Heart right ventricle (tissue), 16 donors: Measurements from ENCODE around the gene NOLC1. TPM values are rescaled to one million over a fixed set of nuclear protein-coding genes. Genes with fewer than 3 reads are reported as not detected.

Source experiments
- ATAC-seq, 8 donors: fragments of 200-7000 bp; cut with Tn5 transposase; one replicate each; pipeline ENCODE4 v1.9.1; 2020; ENCODE audit warnings: mild to moderate bottlenecking in 8 of 8, moderate library complexity in 8 of 8, moderate number of reproducible peaks in 1 of 8
- DNase-seq, 2 donors: peaks; one replicate each; pipeline ENCODE4 v3.0.0-alpha.2; 2020
- H3K27ac ChIP-seq, 10 donors: fragments of 200-600 bp; sonication (generic) in 2 of 10; one replicate each; pipeline versions ENCODE4 v1.5.0 to v1.8.0; 2020 to 2022; ENCODE audit warnings: mild to moderate bottlenecking in 3 of 10
- H3K27me3 ChIP-seq, 7 donors: fragments of 200-600 bp; one replicate each; pipeline ENCODE4 v1.8.0; 2021 to 2022; ENCODE audit warnings: mild to moderate bottlenecking in 2 of 7
- H3K36me3 ChIP-seq, 9 donors: fragments of 200-600 bp; sonication (generic) in 1 of 9; one replicate each; pipeline versions ENCODE4 v1.5.0 to v1.8.0; 2020 to 2022; ENCODE audit warnings: mild to moderate bottlenecking in 2 of 9
- H3K4me1 ChIP-seq, 9 donors: fragments of 200-600 bp; sonication (generic) in 1 of 9; one replicate each; pipeline versions ENCODE4 v1.5.0 to v1.8.0; 2020 to 2022; ENCODE audit warnings: mild to moderate bottlenecking in 4 of 9
- H3K4me3 ChIP-seq, 10 donors: fragments of 200-600 bp; sonication (generic) in 2 of 10; one replicate each; pipeline versions ENCODE4 v1.5.0 to v1.8.0; 2020 to 2022; ENCODE audit warnings: mild to moderate bottlenecking in 7 of 10, moderate library complexity in 2 of 10
- H3K9me3 ChIP-seq, 11 donors: fragments of 200-600 bp in 10 of 11; sonication (generic) in 2 of 11; one replicate each; pipeline versions ENCODE4 v1.5.0 to v1.8.0; 2013 to 2022; ENCODE audit warnings: mild to moderate bottlenecking in 2 of 11, control low read depth in 1 of 11, moderate library complexity in 1 of 11
- WGBS, 2 donors: extraction: QIAGEN DNeasy Blood & Tissue Kit; methylation state at CpG; one replicate each; pipeline ENCODE4 v1.1.7; 2013; ENCODE audit warnings: inconsistent platforms in 1 of 2; 5-methylcytosine and 5-hydroxymethylcytosine counted together
- intact Hi-C, 10 donors: fragments of 100-400 bp; cut with DNase I; formaldehyde crosslinking; loops; one replicate each; pipeline versions ENCODE4 v1.11.1 to v1.14.2; 2022
- long read RNA-seq, 3 donors: library from polyadenylated mRNA; unstranded; transcript quantifications; one replicate each; pipeline ENCODE4 v2.0.0, GENCODE V29; 2020 to 2021
- polyA plus RNA-seq, 2 donors: library from polyadenylated mRNA; stranded (reverse); fragments of 200-250 nt; gene quantifications; one replicate each; pipeline ENCODE4 v1.2.3, GENCODE V29; 2013
- total RNA-seq, 10 donors: library from RNA; stranded (reverse); fragmentation: NEBNext Ultra II Directional in 3 of 10; extraction: Animal tissue kit (Norgen Biotek cat#: 25700) in 3 of 10; gene quantifications; one replicate each; pipeline versions ENCODE4 v1.2.1 to v1.2.4, GENCODE V29; 2021 to 2023
- TF ChIP-seq, protein P1 (sequence below), 9 donors: fragments of 200-600 bp; sonication (generic) in 2 of 9; IDR thresholded peaks; one replicate each; pipeline versions ENCODE4 v1.5.0 to v1.8.0; 2021 to 2022; ENCODE audit warnings: antibody characterized with exemption in 9 of 9, mild to moderate bottlenecking in 5 of 9, moderate library complexity in 1 of 9
- donor health status: Arrhythmogenic right ventricular cardiomyopathy.
- donor health status: ischemic (EF 13 %, LVEDD 7.1; RV severe dilation, severe dysfunction).
- donor health status: healthy with polysubstance abuse.
- donor health status: DM: no; HTN: yes; CAD: no.
- donor health status: DM: no; HTN: no; CAD: no.
- donor health status: ischemic (EF 25% LVEDD 6.9; RV normal size, moderate dysfunction).
- donor health status: ischemic (EF 25% LVEDD 5.7; RV mildly dilated, moderate dysfunction).
- donor health status: healthy.
- donor health status: DM: yes; HTN: yes; CAD: no.
- donor health status: Ischemic cardiomyopathy.
- donor health status: ischemic (EF 35%, LVEDD 5.7; RV mildly dilated, moderate dysfunction).
- donor health status: nonischemic (EF 11% LVEDD 7.7; RV severe dilation, severe dysfunction).
- donor health status: DM: yes; HTN: yes; CAD: no.
- donor health status: PGD.
- donor health status: ischemic (EF 29% LVEDD 5.4; RV normal size, mild dysfunction).
- donor health status: nonischemic (EF 23%, LVEDD 6.1; RV moderate dilation, normal function).

NOLC1 gene
- 10 to 100 TPM; 22.3 to 45.5 (median 29.0) TPM for total RNA-seq
- 10 to 100 TPM in 1 of 2 donors, 1 to 10 TPM in 1; 8.6 to 24.0 TPM for polyA plus RNA-seq
- long read RNA-seq, donor 1, transcript NOLC1-207 (13 exons, 2,441 nt) = major isoform, 12 of 38 reads
- long read RNA-seq, donor 1, transcript NOLC1-209 (13 exons, 3,932 nt) = minor isoform, 9 of 38 reads
- long read RNA-seq, donor 1, partial matches to known transcripts = 9 of 38 reads
- long read RNA-seq, donor 1, other reads (novel, unspliced or antisense) = 5 of 38 reads
- long read RNA-seq, donor 2, transcript NOLC1-207 (13 exons, 2,441 nt) = major isoform, 6 of 34 reads
- long read RNA-seq, donor 2, transcript NOLC1-209 (13 exons, 3,932 nt) = major isoform, 6 of 34 reads
- long read RNA-seq, donor 2, partial matches to known transcripts = 15 of 34 reads
- long read RNA-seq, donor 2, other reads (novel, unspliced or antisense) = 3 of 34 reads
- long read RNA-seq, donor 3, transcript NOLC1-209 (13 exons, 3,932 nt) = minor isoform, 12 of 59 reads
- long read RNA-seq, donor 3, transcript NOLC1-207 (13 exons, 2,441 nt) = major isoform, 14 of 59 reads
- long read RNA-seq, donor 3, partial matches to known transcripts = 24 of 59 reads
- long read RNA-seq, donor 3, other reads (novel, unspliced or antisense) = 8 of 59 reads

DNA sequence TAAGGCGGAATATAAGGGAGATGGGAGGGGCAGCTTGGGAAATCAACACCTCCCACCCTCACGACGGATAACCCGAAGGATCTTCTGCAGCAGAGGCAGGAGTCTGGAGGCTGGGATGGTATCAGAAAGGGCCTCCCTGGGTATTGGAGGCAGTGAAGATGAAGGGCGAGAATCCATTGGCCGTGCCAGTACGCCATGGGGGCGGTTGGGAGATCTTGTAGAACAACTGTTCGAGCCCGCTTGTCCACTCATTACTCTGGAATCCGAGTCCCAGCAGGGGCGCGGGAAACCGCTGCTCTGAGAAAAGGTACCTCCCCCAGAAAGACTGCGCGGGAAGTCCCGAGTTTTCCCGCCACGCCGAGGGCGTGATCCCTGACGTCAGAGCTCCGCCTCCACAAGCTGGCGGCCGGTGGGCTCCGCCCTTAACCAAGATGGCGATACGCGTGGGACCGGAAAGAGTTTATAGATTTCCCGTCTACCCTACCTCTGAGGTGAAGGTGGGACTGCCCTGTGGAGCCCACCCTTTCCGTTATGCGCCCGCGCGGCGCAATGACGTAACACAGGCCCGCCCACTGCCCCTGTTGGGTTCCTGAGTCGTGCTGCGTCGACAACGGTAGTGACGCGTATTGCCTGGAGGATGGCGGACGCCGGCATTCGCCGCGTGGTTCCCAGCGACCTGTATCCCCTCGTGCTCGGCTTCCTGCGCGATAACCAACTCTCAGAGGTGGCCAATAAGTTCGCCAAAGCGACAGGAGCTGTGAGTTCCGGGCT, at the start of gene NOLC1:
TSS of gene NOLC1 (plus strand) at position 616 of the 771 bp plus-strand sequence. CDS start at position 638, 22 bp downstream.
- ATAC-seq (peak; percentile 98 to 99 (median 99)), DNase-seq (peak; percentile 99)
- 3 to 4% methylated on average over 59 of the region's 59 CpGs for WGBS, 2 donors
- intact Hi-C loops = loop anchor here in 3 of 10 donors (1.0 kb wide), 1 partner anchor 20 kb away; no protein-coding TSS in a partner anchor
- peak within 1 kb of the TSS; percentile 46 to 94 (median 89) for H3K27ac ChIP-seq
- TF ChIP-seq, protein P1, sequence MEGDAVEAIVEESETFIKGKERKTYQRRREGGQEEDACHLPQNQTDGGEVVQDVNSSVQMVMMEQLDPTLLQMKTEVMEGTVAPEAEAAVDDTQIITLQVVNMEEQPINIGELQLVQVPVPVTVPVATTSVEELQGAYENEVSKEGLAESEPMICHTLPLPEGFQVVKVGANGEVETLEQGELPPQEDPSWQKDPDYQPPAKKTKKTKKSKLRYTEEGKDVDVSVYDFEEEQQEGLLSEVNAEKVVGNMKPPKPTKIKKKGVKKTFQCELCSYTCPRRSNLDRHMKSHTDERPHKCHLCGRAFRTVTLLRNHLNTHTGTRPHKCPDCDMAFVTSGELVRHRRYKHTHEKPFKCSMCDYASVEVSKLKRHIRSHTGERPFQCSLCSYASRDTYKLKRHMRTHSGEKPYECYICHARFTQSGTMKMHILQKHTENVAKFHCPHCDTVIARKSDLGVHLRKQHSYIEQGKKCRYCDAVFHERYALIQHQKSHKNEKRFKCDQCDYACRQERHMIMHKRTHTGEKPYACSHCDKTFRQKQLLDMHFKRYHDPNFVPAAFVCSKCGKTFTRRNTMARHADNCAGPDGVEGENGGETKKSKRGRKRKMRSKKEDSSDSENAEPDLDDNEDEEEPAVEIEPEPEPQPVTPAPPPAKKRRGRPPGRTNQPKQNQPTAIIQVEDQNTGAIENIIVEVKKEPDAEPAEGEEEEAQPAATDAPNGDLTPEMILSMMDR (IDR thresholded peaks at IDR 0.05) = no peak
- H3K9me3 ChIP-seq = no peaks in the 10 kb centered on the region
- peak within 1 kb of the TSS; percentile 71 to 96 (median 84) for H3K4me3 ChIP-seq
- peaks cover 4 to 33% (median 22%) of the 10 kb centered on the region in 9 donors for H3K4me1 ChIP-seq
- peaks cover 0 to 70% (median 22%) of the 10 kb centered on the region in 9 donors for H3K36me3 ChIP-seq
- no peaks in the 10 kb centered on the region for H3K27me3 ChIP-seq

DNA sequence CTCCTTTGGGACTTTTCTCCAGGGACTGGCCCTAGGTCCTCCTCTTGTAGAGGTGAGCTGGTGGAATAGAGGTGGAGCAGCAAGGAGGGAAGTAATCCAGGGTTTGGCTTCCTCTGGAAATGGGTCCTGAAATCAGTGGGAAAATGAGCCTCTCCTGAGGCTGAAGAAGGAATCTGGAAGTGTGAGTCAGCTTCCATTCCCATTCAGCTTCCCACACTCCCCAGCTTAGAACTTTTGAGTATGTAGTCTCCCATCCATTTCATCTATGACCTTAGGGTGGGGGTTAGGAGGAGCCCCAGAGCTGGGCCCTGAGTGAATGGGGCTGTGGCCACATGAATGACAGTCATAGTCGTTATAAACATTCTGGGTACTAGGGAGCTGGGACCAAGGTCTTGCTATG, 49.8 kb upstream of the NOLC1 start:
- DNase-seq = no peak
- 76 to 93% methylated on average over 1 of the region's 1 CpG for WGBS, 2 donors
- TF ChIP-seq, protein P1 (IDR thresholded peaks at IDR 0.05) = no peak

DNA sequence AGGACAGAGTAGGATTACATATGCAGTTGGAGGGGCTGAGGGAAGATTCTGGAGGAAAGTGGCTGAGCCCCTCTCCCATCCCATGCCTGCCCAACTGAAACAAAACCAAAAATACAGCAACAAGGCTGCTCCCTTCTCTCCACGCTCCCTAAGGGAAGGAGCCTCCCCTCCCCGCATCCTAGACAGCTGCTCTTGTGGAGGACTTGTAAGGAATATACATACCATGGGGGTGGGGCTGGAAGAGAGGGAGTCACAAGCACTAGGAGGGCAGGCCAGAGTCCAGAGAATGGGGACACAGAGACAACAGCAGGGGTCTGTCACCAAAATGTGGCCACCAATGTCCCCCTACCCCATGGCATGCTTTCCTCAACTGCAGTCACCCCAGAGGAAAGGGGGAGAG, 45.2 kb upstream of the NOLC1 start:
- Histone ChIP-seq H3K27ac (no peak overlapping the region), H3K4me1 (peaks cover 0 to 6% (median 0%) of the 10 kb centered on the region in 9 donors), H3K4me3 (no peak overlapping the region), H3K36me3 (peaks cover 6 to 71% (median 46%) of the 10 kb centered on the region in 9 donors), H3K9me3 (no peaks in the 10 kb centered on the region), H3K27me3 (no peaks in the 10 kb centered on the region)
- WGBS, 2 donors = 87 to 89% methylated on average over 2 of the region's 2 CpGs
- DNase-seq (no peak), ATAC-seq (no peak)
- intact Hi-C loops = loop anchor here in 1 of 10 donors (5.0 kb wide), 1 partner anchor 35 kb away; no protein-coding TSS in a partner anchor
- TF ChIP-seq, protein P1 (IDR thresholded peaks at IDR 0.05) = no peak

More for the DNA sequence above, 49.8 kb upstream of the NOLC1 start:
- Histone ChIP-seq H3K4me3 (no peak overlapping the region), H3K36me3 (peaks cover 0 to 40% (median 9%) of the 10 kb centered on the region in 9 donors), H3K4me1 (no peaks in the 10 kb centered on the region), H3K9me3 (no peaks in the 10 kb centered on the region), H3K27me3 (no peaks in the 10 kb centered on the region), H3K27ac (no peak overlapping the region)
- no peak for ATAC-seq
- intact Hi-C loops = no loop called here
